Measurements from ENCODE around the gene C11orf24.
"Not testable (repeated sequence)": the region's sequence is repeated elsewhere in the genome, so short reads cannot be mapped to it uniquely, and the experiment has no call there.

The C11orf24 gene

GRCh38 chr11:68271781-68272608 lies at the start of gene C11orf24:
Gene C11orf24, minus strand, starts transcription at chr11:68271973. Its CDS starts 8,206 bp downstream, at chr11:68263767.
- peak; percentile 21 to 96 (median 90) for DNase-seq

- DNase-seq = no peak
Observed at GRCh38 chr11:68317147-68317785, 45.5 kb upstream of the C11orf24 start.

GRCh38 chr11:68315171-68315920 lies 43.6 kb upstream of the C11orf24 start:
- DNase-seq = no peak

DNA sequence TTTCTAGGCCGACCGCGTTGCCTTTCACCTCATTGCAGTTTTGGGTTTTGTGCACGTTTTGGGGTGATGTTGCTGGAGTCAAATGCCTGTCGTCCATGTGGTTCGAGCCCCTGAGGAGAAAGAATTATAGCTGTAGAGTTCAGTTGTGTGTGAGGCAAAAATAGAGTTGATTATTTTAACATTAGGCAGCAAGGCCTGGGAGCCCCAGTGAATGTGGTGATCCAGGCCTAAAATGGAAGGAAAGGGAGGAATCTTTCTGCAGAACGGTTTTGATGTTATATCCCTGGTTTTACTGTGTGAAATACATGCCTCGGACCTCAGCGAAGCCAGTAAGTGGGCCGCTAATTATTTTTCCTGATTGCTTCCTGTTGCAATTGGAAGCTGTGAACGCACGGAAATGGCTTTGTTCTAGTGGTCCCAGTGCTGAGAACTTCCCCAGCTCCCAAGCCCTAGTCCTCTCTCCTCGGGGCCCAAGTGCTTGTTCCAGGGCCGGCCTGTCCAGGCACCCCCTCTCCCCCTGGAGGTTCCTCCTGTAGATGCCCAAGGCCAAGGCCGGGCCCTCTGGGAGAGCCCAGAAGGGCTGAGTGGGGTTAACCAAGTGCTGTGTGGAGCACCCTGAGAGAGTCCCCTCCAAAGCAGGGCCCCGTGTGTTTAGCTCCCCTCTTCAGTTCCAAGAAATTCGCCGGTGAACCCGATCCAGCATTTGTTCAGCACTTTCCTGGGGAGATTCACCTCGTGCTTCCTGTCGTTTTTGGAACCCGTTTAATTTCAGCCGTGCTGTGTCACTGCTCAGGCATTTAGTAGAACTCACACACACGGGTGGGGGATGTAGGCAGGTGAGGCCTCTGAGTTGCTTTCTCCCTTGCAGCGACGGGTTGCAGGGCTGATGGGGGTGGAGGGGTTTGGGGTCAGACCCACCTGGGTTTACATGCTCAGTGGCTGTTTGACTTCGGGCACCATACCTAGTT lies 42.7 kb upstream of the C11orf24 start:
- no peak for DNase-seq

DNA sequence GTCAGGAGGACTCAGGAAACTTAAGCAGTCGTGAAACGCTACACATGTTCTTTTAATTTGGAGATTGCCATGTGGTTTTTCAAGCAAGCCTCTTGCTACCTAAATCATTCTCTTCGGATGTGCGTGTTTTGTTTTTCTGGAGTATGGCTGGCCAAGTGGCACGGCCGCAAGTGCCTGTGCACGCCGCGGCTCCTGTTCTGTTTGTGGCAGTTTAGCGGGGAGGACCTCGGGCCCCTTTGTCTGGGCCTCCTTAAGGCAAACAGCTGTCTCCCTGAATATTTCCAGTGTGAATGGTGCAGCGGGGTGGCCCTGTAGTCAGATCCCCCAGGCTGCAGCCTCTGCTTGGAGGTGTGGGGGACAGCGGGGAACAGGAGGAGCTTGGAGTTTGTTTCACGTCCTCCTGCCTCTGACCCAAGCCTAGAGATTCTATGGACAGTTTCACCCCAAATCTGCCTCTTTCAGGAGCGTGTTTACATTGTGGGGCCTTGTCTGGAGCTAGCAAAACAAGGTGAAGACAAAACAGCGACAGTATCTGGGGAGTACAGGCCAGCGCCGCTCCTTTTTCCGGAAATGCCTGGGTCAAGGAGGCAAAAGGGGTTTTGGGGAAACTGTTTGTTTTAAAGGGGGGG lies 41.9 kb upstream of the C11orf24 start:
- no peak for DNase-seq

DNA sequence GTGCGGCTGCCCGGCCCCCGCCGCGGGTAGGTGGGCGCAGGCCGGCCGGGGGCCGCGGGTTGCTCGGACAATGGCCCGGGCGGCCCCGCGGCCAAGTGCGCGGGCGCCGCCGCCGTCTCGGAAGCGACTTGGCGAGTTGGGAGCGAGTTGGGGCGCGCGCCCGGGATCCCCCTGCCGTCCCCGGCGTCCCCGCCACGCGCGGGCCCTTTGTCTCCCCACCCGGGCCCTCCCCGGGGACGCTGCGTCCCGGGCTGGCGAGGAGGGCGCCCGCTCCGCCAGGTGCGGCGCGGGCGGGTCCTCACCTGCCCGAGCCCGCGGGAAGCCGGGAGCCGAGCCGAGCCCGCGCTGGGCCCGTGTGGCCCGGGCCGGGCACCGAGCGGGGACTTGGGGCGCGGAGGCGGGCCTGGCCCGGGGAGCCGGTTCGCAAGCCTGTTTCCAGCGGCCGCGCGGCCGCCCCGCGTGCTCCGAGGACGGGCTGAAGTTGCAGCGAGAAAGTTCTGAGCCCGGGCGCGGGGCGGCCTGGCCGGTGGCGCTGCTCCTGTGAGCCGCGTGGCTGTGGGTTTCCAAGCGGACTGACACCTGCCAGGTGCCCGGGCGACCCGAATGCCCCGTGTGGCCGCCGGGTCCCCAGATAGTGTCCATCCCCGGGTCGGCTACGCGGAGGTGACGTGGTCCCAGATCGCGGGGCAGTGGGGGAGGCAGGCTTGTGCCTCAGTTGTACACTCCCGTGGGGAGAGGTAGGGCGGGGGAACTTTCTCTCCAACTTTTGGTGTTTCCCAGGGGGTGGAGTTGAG lies 41.2 kb upstream of the C11orf24 start:
- no peak for DNase-seq

DNA sequence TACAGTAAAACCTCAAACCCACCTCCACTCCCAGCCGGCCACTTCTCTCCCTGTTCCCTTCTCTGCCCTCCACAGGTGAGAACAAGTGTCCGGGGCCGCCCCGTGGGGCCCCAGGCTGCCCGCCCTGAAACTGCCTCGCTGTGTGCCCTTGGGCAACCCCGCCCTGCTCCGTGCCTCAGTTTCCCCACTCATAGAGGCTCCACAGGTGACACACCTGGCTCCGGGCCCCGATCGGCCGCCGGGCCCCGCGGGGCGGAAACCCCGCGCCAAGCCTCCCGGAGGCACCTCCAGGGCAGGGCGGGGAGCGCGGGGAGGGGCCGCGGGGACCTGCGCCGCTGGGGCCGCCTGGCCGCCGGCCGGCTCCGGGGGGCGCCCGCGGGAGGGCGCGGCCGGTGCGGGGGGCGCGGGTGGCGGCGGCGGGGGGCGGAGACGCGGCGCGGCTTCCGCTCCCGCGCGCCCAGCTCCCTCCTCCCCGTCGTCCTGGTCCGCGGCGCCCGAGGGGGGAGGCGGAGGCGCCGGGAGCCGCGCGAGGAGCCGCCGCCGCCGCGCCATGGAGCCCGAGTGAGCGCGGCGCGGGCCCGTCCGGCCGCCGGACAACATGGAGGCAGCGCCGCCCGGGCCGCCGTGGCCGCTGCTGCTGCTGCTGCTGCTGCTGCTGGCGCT lies 40.5 kb upstream of the C11orf24 start, which contains the start of gene LRP5:
TSS of gene LRP5 (plus strand) at position 475 of the 663 bp plus-strand sequence. CDS start at position 599, 124 bp downstream.
- DNase-seq = no peak

DNA sequence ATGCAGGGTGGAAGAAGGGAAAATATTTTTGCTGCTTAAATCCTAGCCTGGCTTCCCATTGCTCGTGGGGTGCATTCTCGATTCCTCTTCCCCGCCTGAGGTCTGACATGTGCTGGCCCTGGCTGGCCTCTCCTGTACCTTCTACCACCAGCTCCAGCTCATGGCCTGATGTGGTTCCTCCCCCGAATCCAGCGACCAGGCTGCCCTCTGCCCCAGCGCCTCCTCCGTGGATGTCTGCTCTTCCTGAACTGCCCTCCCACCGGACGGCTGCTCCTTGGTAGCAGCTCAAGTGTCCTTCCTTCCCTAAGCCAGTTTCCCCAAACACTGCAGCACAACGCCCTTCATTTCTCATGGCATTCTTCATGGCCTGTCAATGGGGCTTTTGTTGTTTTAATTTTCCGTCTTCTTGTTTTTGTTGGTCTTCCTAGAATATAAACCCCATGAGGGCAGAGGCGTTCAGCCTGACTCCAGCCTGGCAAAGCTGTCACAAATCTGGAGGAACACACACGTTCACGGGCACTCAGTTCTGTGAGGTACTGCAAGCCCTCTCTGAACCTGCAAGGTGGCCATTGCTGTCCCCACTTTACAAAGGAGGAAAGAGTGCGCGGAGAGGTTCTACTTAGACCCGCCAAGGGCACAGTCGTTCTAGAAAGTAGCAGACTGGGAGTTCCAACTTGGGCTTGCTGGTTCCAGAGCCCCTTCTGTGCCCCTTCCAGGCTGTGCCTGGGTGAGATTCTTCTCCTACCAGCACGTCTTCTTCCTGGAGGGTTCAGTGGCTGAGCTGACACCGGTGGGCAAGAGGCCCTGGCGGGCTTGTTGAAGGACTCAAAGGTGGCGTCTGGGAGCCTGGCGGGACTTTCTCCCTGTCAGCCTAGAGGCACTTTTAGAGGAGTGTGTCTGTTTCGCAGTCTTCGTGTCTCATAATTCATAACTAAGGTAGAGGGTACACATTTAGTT lies 39.7 kb upstream of the C11orf24 start:
- DNase-seq = no peak

GRCh38 chr11:68309621-68310185 lies 37.9 kb upstream of the C11orf24 start:
- DNase-seq = no peak

DNA sequence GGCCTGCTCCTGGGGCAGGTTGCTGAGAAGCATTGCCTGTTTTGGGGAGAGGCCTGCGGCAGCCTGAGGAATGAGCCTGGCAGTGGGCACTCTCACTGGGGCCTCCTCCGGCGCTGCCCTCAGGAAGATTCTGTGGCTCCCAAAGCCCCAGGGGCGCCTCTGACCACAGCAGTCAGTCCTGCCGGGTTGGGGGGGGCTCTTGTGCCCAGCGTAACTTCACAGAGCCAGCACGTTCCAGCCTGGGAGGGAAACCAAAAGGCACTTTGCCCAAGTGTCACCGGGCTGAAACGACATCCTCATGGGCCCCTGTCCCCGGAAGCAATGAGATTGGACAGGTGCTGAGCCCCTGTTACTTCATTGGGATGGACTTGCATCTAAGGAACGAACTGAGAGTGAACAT lies 36.3 kb upstream of the C11orf24 start:
- peak in 1 of 14 donors; percentile 43 for DNase-seq

GRCh38 chr11:68306636-68307035 lies 34.9 kb upstream of the C11orf24 start:
- DNase-seq = no peak

GRCh38 chr11:68303982-68304780 lies 32.4 kb upstream of the C11orf24 start:
- no peak for DNase-seq

GRCh38 chr11:68303083-68303482 lies 31.3 kb upstream of the C11orf24 start:
- DNase-seq = no peak

GRCh38 chr11:68302670-68303069 lies 30.9 kb upstream of the C11orf24 start:
- no peak for DNase-seq

- DNase-seq = no peak
Observed at GRCh38 chr11:68302256-68302655, 30.5 kb upstream of the C11orf24 start.

GRCh38 chr11:68300076-68300830 lies 28.5 kb upstream of the C11orf24 start:
- DNase-seq = no peak

DNA sequence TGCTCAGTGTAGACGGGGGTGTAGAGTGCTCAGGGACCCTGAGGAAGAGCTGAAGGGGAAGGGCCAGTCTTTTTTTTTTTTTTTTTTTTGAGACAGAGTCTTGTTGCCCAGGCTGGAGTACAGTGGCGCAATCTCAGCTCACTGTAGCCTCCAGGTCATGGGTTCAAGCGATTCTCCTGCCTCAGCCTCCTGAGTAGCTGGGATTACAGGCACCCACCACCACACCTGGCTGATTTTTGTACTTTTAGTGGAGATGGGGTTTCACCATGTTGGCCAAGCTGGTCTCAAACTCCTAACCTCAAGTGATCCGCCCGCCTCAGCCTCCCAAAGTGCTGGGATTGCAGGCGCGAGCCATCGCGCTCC lies 27.7 kb upstream of the C11orf24 start:
- DNase-seq = not testable (repeated sequence)
